PC-3 (cell line): Measurements from ENCODE around the gene UBASH3B. TPM values are rescaled to one million over a fixed set of nuclear protein-coding genes. Genes with fewer than 3 reads are reported as not detected.
A peak's percentile ranks its signal among the peaks of the same experiment; 100 is the strongest.

Source experiments
- ATAC-seq: fragments of 200-7000 bp; cut with Tn5 transposase; 2 replicates; pipeline ENCODE4 v1.9.1; 2020; ENCODE audit warnings: mild to moderate bottlenecking, moderate library complexity
- BruUV-seq: library from RNA; stranded (reverse); fragments of 400-500 nt; replicated peaks from 2 replicates; lab custom pipeline; 2021; lab: Mats Ljungman, UMichigan
- CTCF ChIA-PET: fragments of 300-600 bp; sonication (Branson Sonifier 250); formaldehyde crosslinking; loops from one replicate; lab custom pipeline; 2022; ENCODE audit warnings: antibody characterized with exemption; lab: Charles Lee
- POLR2A ChIA-PET: fragments of 300-600 bp; sonication (Branson Sonifier 250); formaldehyde crosslinking; loops from one replicate; lab custom pipeline; 2022; ENCODE audit warnings: antibody characterized with exemption; ENCODE audit not compliant: unreplicated experiment; lab: Charles Lee
- DNase-seq: peaks from one replicate; pipeline ENCODE4 v3.0.0-alpha.2; 2015
- H2AFZ ChIP-seq: fragments of 300-600 bp; sonication (generic); 2 replicates; pipeline ENCODE4 v1.6.0; 2016; ENCODE audit warnings: antibody characterized with exemption, low read length
- H3F3A ChIP-seq: fragments of 300-600 bp; sonication (generic); one replicate; pipeline ENCODE4 v1.6.0; 2017; ENCODE audit warnings: antibody characterized with exemption, low read length, control low read depth, mild to moderate bottlenecking; ENCODE audit not compliant: unreplicated experiment
- H3K27ac ChIP-seq: fragments of 300-600 bp; sonication (generic); 2 replicates; pipeline ENCODE4 v1.5.1; 2016; ENCODE audit warnings: mild to moderate bottlenecking, low read length
- H3K27me3 ChIP-seq: fragments of 300-600 bp; sonication (generic); 2 replicates; pipeline ENCODE4 v1.6.1; 2016; ENCODE audit warnings: low read length, mixed read lengths
- H3K36me3 ChIP-seq: fragments of 300-600 bp; sonication (generic); 2 replicates; pipeline ENCODE4 v1.6.1; 2016; ENCODE audit warnings: low read depth, mixed run types, low read length, mixed read lengths
- H3K4me1 ChIP-seq: fragments of 300-600 bp; sonication (generic); 2 replicates; pipeline ENCODE4 v1.5.1; 2016; ENCODE audit warnings: low read length; ENCODE audit not compliant: insufficient read depth
- H3K4me2 ChIP-seq: fragments of 300-600 bp; sonication (generic); 2 replicates; pipeline ENCODE4 v1.6.0; 2016; ENCODE audit warnings: low read length
- H3K4me3 ChIP-seq: fragments of 300-600 bp; sonication (generic); 2 replicates; pipeline ENCODE4 v1.5.1; 2016; ENCODE audit warnings: mild to moderate bottlenecking, low read length, mixed read lengths
- H3K79me2 ChIP-seq: fragments of 300-600 bp; sonication (generic); 2 replicates; pipeline ENCODE4 v1.6.1; 2017; ENCODE audit warnings: low read length, mixed read lengths
- H3K9ac ChIP-seq: fragments of 300-600 bp; sonication (generic); 2 replicates; pipeline ENCODE4 v1.6.0; 2016; ENCODE audit warnings: mild to moderate bottlenecking, low read length
- H3K9me2 ChIP-seq: fragments of 300-600 bp; sonication (generic); replicated peaks from 2 replicates; pipeline ENCODE4 v1.6.1; 2016; ENCODE audit warnings: mixed run types, low read length, mixed read lengths
- H3K9me3 ChIP-seq: fragments of 300-600 bp; sonication (generic); 2 replicates; pipeline ENCODE4 v1.6.1; 2016; ENCODE audit warnings: low read length, mixed read lengths
- H4K20me1 ChIP-seq: fragments of 300-600 bp; sonication (generic); 2 replicates; pipeline ENCODE4 v1.6.1; 2016; ENCODE audit warnings: low read length, mixed read lengths
- CTCF ChIP-seq: fragments of 300-600 bp; sonication (generic); conservative IDR thresholded peaks from 2 replicates; pipeline ENCODE4 v1.5.1; 2017; ENCODE audit warnings: antibody characterized with exemption, low read depth, mild to moderate bottlenecking, low read length
- EZH2 ChIP-seq: fragments of 300-600 bp; sonication (generic); IDR thresholded peaks from one replicate; pipeline ENCODE4 v1.6.1; 2017; ENCODE audit warnings: antibody characterized with exemption, mild to moderate bottlenecking, low read length; ENCODE audit not compliant: unreplicated experiment
- EZH2phosphoT487 ChIP-seq: fragments of 300-600 bp; sonication (generic); IDR thresholded peaks from 2 replicates; pipeline ENCODE4 v1.6.1; 2018; ENCODE audit warnings: mild to moderate bottlenecking, antibody characterized with exemption, low read length, borderline replicate concordance
- intact Hi-C: fragments of 100-400 bp; cut with micrococcal nuclease; formaldehyde crosslinking; loops from 2 replicates; pipeline ENCODE4 v1.9.0; 2023
- total RNA-seq: library from RNA; depleted of rRNA; stranded (reverse); fragments of >200 nt; gene quantifications from 2 replicates; pipeline ENCODE4 v1.2.3, GENCODE V29; 2014

UBASH3B gene
- total RNA-seq, 1 experiment from 2014 or later = 178 TPM

- ChIA-PET POLR2A (interaction anchor here (0.6 kb wide), 1 partner anchor 201 kb away, joined by 7 read pairs; no protein-coding TSS in a partner anchor), CTCF (no interaction called here)
- no peaks in the 10 kb centered on the region for H3F3A ChIP-seq
- H3K4me1 ChIP-seq = peaks cover 23% of the 10 kb centered on the region
- no peaks in the 10 kb centered on the region for H3K9me2 ChIP-seq
- H4K20me1 ChIP-seq = no peaks in the 10 kb centered on the region
- ATAC-seq = no peak
- BruUV-seq = no TSS peak
- no peaks in the 10 kb centered on the region for H3K27me3 ChIP-seq
- no peak for DNase-seq
- H3K79me2 ChIP-seq = no peaks in the 10 kb centered on the region
- no peak for TF ChIP-seq CTCF
- no peak for TF ChIP-seq EZH2
- no peak for TF ChIP-seq EZH2phosphoT487
- H2AFZ ChIP-seq = no peak overlapping the region
- no peaks in the 10 kb centered on the region for H3K9me3 ChIP-seq
- H3K9ac ChIP-seq = no peak overlapping the region
- H3K27ac ChIP-seq = no peak overlapping the region
- H3K4me2 ChIP-seq = no peak overlapping the region
- H3K4me3 ChIP-seq = no peak overlapping the region
- peaks cover 31% of the 10 kb centered on the region for H3K36me3 ChIP-seq
- intact Hi-C loops = no loop called here
Observed at GRCh38 chr11:122799406-122800105, 144.0 kb downstream of the UBASH3B start.

- BruUV-seq = no TSS peak
- ChIA-PET CTCF (interaction anchor here (1.3 to 1.5 kb wide), 3 partner anchors 51 to 218 kb away, joined by 4 to 9 read pairs (median 6); no protein-coding TSS in a partner anchor), POLR2A (no interaction called here)
- Histone ChIP-seq H3K4me3 (peak overlapping the region; percentile 13; the same call in 1 of the 2 replicates), H3K4me2 (peak overlapping the region; percentile 53), H3K36me3 (peaks cover 28% of the 10 kb centered on the region), H3K27me3 (no peaks in the 10 kb centered on the region), H4K20me1 (no peaks in the 10 kb centered on the region), H3K4me1 (peaks cover 28% of the 10 kb centered on the region), H3F3A (no peaks in the 10 kb centered on the region), H3K27ac (peak overlapping the region; percentile 97), H3K79me2 (no peaks in the 10 kb centered on the region), H3K9me3 (no peaks in the 10 kb centered on the region), H3K9me2 (no peaks in the 10 kb centered on the region), H3K9ac (peak overlapping the region; percentile 84), H2AFZ (0 out of 2 replicates have a peak overlapping the region, but pooled peaks have one; percentile 2)
- ATAC-seq = 0 out of 2 replicates have a peak, but pooled peaks have one; percentile 3
- TF ChIP-seq EZH2phosphoT487 (no peak), CTCF (no peak), EZH2 (no peak)
- no peak for DNase-seq
- intact Hi-C loops = no loop called here
Observed at GRCh38 chr11:122802876-122803275, 147.4 kb downstream of the UBASH3B start.

- Histone ChIP-seq H3K27me3 (no peaks in the 10 kb centered on the region), H3K4me2 (peak overlapping the region; percentile 65), H2AFZ (peak overlapping the region; percentile 37), H3K9ac (peak overlapping the region; percentile 84), H3K9me3 (no peaks in the 10 kb centered on the region), H3K79me2 (no peaks in the 10 kb centered on the region), H3K9me2 (no peaks in the 10 kb centered on the region), H3F3A (no peaks in the 10 kb centered on the region), H3K27ac (peak overlapping the region; percentile 97), H3K36me3 (peaks cover 28% of the 10 kb centered on the region), H3K4me3 (no peak overlapping the region; the same call in 1 of the 2 replicates), H4K20me1 (no peaks in the 10 kb centered on the region), H3K4me1 (peaks cover 30% of the 10 kb centered on the region)
- DNase-seq = peak; percentile 98
- TF ChIP-seq EZH2 (no peak), CTCF (no peak), EZH2phosphoT487 (no peak)
- ChIA-PET CTCF (interaction anchor here (0.5 to 1.5 kb wide), 4 partner anchors 11 to 218 kb away, joined by 4 to 9 read pairs (median 5); no protein-coding TSS in a partner anchor), POLR2A (interaction anchor here (0.6 to 0.7 kb wide), 3 partner anchors 10 to 18 kb away, joined by 3 to 5 read pairs (median 4); no protein-coding TSS in a partner anchor)
- no TSS peak for BruUV-seq
- intact Hi-C loops = no loop called here
- ATAC-seq = peak; percentile 83
Observed at GRCh38 chr11:122803306-122803705, 147.8 kb downstream of the UBASH3B start.
